Sigmoid colon (tissue), 7 donors: ENCODE results near the gene WNT7A. TPM values are rescaled to one million over a fixed set of nuclear protein-coding genes. Genes with fewer than 3 reads are reported as not detected.

ENCODE experiments used
- DNase-seq: peaks from one replicate; pipeline ENCODE4 v3.0.0-alpha.2; 2019
- H3K27ac ChIP-seq, 4 donors: fragments of 200-600 bp; sonication (generic); one replicate each; pipeline ENCODE4 v1.5.1; 2016 to 2019; ENCODE audit warnings: mild to moderate bottlenecking in 1 of 4
- H3K27me3 ChIP-seq, 3 donors: fragments of 200-600 bp; sonication (generic); one replicate each; pipeline ENCODE4 v1.5.1; 2019; ENCODE audit warnings: mild to moderate bottlenecking in 1 of 3
- H3K36me3 ChIP-seq, 4 donors: fragments of 200-600 bp; sonication (generic); one replicate each; pipeline ENCODE4 v1.5.1; 2016 to 2019
- H3K4me1 ChIP-seq, 4 donors: fragments of 200-600 bp; sonication (generic); one replicate each; pipeline ENCODE4 v1.5.1; 2017 to 2019
- H3K4me3 ChIP-seq, 4 donors: fragments of 200-600 bp; sonication (generic); one replicate each; pipeline ENCODE4 v1.5.1; 2017 to 2019; ENCODE audit warnings: mild to moderate bottlenecking in 2 of 4, moderate library complexity in 1 of 4
- H3K9me3 ChIP-seq, 4 donors: fragments of 200-600 bp in 3 of 4; sonication (generic) in 3 of 4; one replicate each; pipeline versions ENCODE4 v1.5.1 to v1.6.1; 2013 to 2019
- CTCF ChIP-seq, 4 experiments: fragments of 450-650 bp in 3 of 4; fragments of 200-600 bp in 1 of 4; IDR thresholded peaks; one replicate each; pipeline ENCODE4 v1.5.1; 2016 to 2019; ENCODE audit warnings: antibody characterized with exemption in 4 of 4, mild to moderate bottlenecking in 3 of 4, moderate library complexity in 2 of 4
- EP300 ChIP-seq, 4 donors: sonication (generic); formaldehyde crosslinking; IDR thresholded peaks; one replicate each; pipeline ENCODE4 v1.6.1; 2017; ENCODE audit warnings: antibody characterized with exemption in 4 of 4
- POLR2A ChIP-seq, 2 donors: fragments of 450-650 bp; IDR thresholded peaks; one replicate each; pipeline ENCODE4 v1.6.1; 2016; ENCODE audit warnings: antibody characterized with exemption in 2 of 2, mild to moderate bottlenecking in 2 of 2, moderate library complexity in 2 of 2
- POLR2AphosphoS5 ChIP-seq, 4 donors: sonication (generic); formaldehyde crosslinking; IDR thresholded peaks; one replicate each; pipeline ENCODE4 v1.6.1; 2017; ENCODE audit warnings: antibody characterized with exemption in 4 of 4
- WGBS, 2 donors: extraction: QIAGEN DNeasy Blood & Tissue Kit; methylation state at CpG; one replicate each; pipeline ENCODE4 v1.1.7; 2013; 5-methylcytosine and 5-hydroxymethylcytosine counted together
- intact Hi-C: fragments of 100-400 bp; cut with DNase I; formaldehyde crosslinking; loops from one replicate; pipeline ENCODE4 v1.15.1; 2023
- polyA plus RNA-seq, 3 donors: library from polyadenylated mRNA; stranded (reverse); fragments of 200-250 nt; gene quantifications; one replicate each; pipeline ENCODE4 v1.2.3, GENCODE V29; 2013
- total RNA-seq, 4 donors: library from RNA; depleted of rRNA; stranded (reverse); fragments of >200 nt; gene quantifications; one replicate each; pipeline ENCODE4 v1.1.0, GENCODE V29; 2016
- donor health status: healthy with polysubstance abuse.
- donor health status: Bipolar disorder and iron deficiency.
- donor health status: healthy.

WNT7A gene
- total and polyA plus RNA-seq, 7 donors: 0.03 TPM; not detected in 6

GRCh38 chr3:13894807-13895154 is 14.9 kb upstream of the WNT7A start:
- peak overlapping the region; percentile 48 to 72 (median 68) for H3K4me3 ChIP-seq
- no peak for TF ChIP-seq EP300 (IDR thresholded peaks at IDR 0.05)
- no peak for TF ChIP-seq POLR2A (IDR thresholded peaks at IDR 0.05)
- no peak for TF ChIP-seq CTCF (IDR thresholded peaks at IDR 0.05)
- TF ChIP-seq POLR2AphosphoS5 (IDR thresholded peaks at IDR 0.05): no peak
- peak overlapping the region; percentile 74 to 79 (median 77) for H3K27ac ChIP-seq
- intact Hi-C loops: loop anchor here (1.0 to 10.0 kb wide), 3 partner anchors 230 to 756 kb away; partner anchors contain the start of genes CCDC174 and CHCHD4
- no peaks in the 10 kb centered on the region for H3K36me3 ChIP-seq
- H3K9me3 ChIP-seq: no peaks in the 10 kb centered on the region
- peaks cover 0 to 20% (median 15%) of the 10 kb centered on the region in 4 donors for H3K4me1 ChIP-seq
- H3K27me3 ChIP-seq: no peaks in the 10 kb centered on the region
- WGBS, 2 donors: 47 to 51% methylated on average over 20 of the region's 20 CpGs
- no peak for DNase-seq

GRCh38 chr3:13894096-13894806 is 14.4 kb upstream of the WNT7A start:
- Histone ChIP-seq H3K27me3 (no peaks in the 10 kb centered on the region), H3K36me3 (no peaks in the 10 kb centered on the region), H3K9me3 (no peaks in the 10 kb centered on the region), H3K27ac (peak overlapping the region in 2 of 4 donors; percentile 77 to 79), H3K4me1 (peaks cover 0 to 20% (median 15%) of the 10 kb centered on the region in 4 donors), H3K4me3 (no peak overlapping the region)
- DNase-seq: no peak
- intact Hi-C loops: loop anchor here (2.0 to 10.0 kb wide), 2 partner anchors 571 to 757 kb away; partner anchors contain the start of gene CCDC174
- 69 to 80% methylated on average over 13 of the region's 13 CpGs for WGBS, 2 donors
- TF ChIP-seq CTCF (IDR thresholded peaks at IDR 0.05): no peak
- TF ChIP-seq POLR2AphosphoS5 (IDR thresholded peaks at IDR 0.05): no peak
- no peak for TF ChIP-seq EP300 (IDR thresholded peaks at IDR 0.05)
- no peak for TF ChIP-seq POLR2A (IDR thresholded peaks at IDR 0.05)

- peaks cover 0 to 20% (median 15%) of the 10 kb centered on the region in 4 donors for H3K4me1 ChIP-seq
- H3K27ac ChIP-seq: no peak overlapping the region
- intact Hi-C loops: loop anchor here (10.0 kb wide), 1 partner anchor 572 kb away; no protein-coding TSS in a partner anchor
- H3K27me3 ChIP-seq: no peaks in the 10 kb centered on the region
- H3K9me3 ChIP-seq: no peaks in the 10 kb centered on the region
- TF ChIP-seq CTCF (IDR thresholded peaks at IDR 0.05): no peak
- TF ChIP-seq POLR2A (IDR thresholded peaks at IDR 0.05): no peak
- no peak for TF ChIP-seq POLR2AphosphoS5 (IDR thresholded peaks at IDR 0.05)
- TF ChIP-seq EP300 (IDR thresholded peaks at IDR 0.05): no peak
- no peak for DNase-seq
- H3K36me3 ChIP-seq: no peaks in the 10 kb centered on the region
- WGBS, 2 donors: 87 to 95% methylated on average over 2 of the region's 2 CpGs
- H3K4me3 ChIP-seq: no peak overlapping the region
Observed at GRCh38 chr3:13892304-13892703, 12.4 kb upstream of the WNT7A start.

GRCh38 chr3:13891492-13892073 is 11.7 kb upstream of the WNT7A start:
- Histone ChIP-seq H3K9me3 (no peaks in the 10 kb centered on the region), H3K4me1 (peaks cover 0 to 17% (median 11%) of the 10 kb centered on the region in 4 donors), H3K27me3 (no peaks in the 10 kb centered on the region), H3K27ac (no peak overlapping the region), H3K36me3 (no peaks in the 10 kb centered on the region), H3K4me3 (no peak overlapping the region)
- WGBS, 2 donors: 67 to 78% methylated on average over 5 of the region's 5 CpGs
- TF ChIP-seq CTCF (IDR thresholded peaks at IDR 0.05) (no peak), POLR2AphosphoS5 (IDR thresholded peaks at IDR 0.05) (no peak), EP300 (IDR thresholded peaks at IDR 0.05) (no peak), POLR2A (IDR thresholded peaks at IDR 0.05) (no peak)
- intact Hi-C loops: loop anchor here (10.0 kb wide), 1 partner anchor 573 kb away; no protein-coding TSS in a partner anchor
- DNase-seq: no peak
